GM12872 (cell line): ENCODE measurements around the gene SYNPR.

Experiments
- TF ChIP-seq, protein P1 (sequence below): IDR thresholded peaks from 3 replicates; pipeline ENCODE4 v1.5.1; 2011; ENCODE audit warnings: low read depth, mild to moderate bottlenecking, low read length, moderate library complexity; ENCODE audit not compliant: insufficient read depth

The SYNPR gene

DNA sequence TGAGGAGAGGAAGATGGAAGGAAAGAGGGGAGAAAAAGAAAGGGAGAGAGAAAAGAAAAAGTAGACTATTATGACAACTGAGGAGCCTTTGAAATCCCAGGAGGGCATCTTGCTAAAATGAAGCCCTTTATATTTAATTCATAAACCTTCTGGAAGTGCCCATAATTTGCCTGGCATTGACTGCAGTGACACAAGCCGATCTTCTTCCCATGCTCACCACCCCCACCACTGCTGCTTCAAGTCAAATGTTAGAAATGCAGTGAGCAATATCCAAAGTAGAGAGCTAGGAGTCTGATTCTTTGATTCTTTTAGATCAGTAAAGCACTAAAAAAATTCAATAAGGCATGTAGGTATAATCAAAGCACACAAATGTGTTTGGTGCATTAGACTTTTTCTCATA, 235.7 kb downstream of the SYNPR start:
- TF ChIP-seq, protein P1, sequence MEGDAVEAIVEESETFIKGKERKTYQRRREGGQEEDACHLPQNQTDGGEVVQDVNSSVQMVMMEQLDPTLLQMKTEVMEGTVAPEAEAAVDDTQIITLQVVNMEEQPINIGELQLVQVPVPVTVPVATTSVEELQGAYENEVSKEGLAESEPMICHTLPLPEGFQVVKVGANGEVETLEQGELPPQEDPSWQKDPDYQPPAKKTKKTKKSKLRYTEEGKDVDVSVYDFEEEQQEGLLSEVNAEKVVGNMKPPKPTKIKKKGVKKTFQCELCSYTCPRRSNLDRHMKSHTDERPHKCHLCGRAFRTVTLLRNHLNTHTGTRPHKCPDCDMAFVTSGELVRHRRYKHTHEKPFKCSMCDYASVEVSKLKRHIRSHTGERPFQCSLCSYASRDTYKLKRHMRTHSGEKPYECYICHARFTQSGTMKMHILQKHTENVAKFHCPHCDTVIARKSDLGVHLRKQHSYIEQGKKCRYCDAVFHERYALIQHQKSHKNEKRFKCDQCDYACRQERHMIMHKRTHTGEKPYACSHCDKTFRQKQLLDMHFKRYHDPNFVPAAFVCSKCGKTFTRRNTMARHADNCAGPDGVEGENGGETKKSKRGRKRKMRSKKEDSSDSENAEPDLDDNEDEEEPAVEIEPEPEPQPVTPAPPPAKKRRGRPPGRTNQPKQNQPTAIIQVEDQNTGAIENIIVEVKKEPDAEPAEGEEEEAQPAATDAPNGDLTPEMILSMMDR, result no peak

DNA sequence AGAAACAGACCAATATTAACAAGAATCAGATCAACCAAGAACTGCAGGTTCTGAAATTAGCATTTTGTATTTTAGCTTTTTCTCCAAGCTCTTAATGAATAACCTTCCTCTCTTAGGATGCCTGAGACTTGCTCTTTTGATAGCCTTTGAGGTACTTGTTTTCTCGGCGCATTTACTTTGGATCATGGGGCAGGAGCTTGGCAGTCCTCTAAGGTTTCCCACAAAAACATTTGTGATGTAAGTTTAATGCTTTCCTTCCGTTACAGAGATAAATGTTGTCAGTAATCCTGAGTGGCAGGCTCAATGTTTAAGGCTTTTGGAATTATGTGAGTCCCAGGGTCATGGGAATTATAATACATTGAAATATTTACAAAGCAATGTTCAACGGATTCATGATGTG, 236.6 kb downstream of the SYNPR start:
- TF ChIP-seq, protein P1, result no peak

DNA sequence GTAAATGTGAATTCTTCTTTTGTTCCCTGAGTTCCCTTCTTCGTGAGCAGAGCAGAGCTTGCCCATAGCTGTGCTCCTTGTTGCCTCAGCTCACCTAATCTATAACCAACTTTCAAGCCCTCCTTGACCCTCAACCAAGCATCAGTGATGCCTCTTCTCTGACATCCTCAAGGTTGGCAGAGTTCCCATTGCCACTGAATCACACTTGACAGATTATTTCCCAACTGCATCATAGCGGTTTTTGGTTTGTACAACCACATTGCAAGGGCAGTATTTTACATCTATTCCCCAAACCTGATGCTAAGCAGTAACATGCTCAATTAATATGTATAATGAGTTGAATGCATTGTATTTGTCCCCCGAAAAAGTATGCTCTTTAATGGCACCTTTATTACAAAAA, 241.3 kb downstream of the SYNPR start:
- TF ChIP-seq, protein P1, result no peak

DNA sequence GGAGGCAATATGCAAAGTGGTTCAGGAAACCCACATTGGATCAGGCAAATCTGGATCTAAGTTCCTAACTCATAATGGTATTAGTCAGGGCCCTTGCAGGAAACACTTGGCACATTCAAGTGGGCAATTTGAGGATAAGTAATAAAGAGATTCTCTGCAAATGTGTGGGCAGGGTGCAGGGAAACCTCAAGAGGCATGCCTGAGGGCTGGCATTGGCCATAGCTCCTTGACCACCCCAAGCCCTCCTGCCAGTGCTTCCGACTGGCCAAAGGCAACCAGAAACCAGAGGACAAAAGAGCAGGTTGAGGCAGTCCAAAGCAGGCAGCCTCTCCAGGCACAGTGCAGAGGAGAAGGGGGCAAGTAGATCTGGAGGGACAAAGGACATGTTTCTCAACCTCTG, 243.5 kb downstream of the SYNPR start:
- TF ChIP-seq, protein P1, result no peak

DNA sequence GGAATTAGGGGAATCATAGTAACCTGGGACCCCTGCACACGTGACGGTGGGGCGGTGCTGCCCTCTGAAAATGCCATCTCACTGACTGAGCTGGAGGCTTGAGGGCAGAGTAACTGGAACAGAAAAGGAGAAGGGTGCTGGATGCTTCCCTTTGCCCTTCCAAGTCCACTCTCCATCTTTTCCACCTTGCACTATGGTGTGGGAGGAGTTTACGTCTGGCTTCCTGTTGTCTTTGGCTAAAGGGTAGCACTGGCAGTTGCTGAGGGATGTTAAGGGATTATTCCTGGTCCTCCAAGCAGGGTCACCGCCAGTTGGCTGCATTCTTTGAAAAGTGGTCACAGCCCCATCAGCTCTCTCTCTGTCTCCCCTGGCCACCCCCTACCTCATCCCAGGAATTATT, 245.0 kb downstream of the SYNPR start:
- TF ChIP-seq, protein P1, result no peak

DNA sequence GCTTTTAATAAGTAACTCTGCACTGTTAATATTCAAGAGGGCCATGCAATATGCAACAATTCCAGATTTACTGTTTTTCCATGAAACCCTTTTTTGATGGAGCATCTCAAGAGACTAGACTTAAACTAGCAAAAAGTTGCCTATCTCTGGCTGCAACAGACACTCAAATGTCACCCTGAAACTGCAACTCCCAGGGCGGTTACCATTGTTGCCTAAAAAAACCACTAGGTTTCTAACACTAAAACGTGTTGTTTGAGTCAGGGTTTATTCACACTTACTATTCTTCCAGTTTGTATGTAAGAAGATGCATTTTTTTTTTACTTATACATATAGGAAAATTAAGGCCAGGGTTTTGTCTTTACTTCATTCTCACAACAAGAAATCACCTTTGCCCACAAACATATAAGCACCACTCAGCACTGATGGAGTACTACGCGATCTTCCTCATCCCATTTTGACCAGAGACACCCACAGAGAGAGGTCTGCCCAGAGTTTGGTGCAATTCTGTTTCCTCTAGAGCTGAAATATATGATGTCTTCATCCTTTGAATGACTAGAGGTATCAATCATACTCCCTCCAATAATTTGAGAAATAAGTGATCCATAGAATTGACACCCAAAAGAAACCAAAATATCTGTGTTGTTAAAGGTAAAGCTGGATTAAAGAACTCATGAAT, 250.4 kb downstream of the SYNPR start:
- TF ChIP-seq, protein P1, result no peak

DNA sequence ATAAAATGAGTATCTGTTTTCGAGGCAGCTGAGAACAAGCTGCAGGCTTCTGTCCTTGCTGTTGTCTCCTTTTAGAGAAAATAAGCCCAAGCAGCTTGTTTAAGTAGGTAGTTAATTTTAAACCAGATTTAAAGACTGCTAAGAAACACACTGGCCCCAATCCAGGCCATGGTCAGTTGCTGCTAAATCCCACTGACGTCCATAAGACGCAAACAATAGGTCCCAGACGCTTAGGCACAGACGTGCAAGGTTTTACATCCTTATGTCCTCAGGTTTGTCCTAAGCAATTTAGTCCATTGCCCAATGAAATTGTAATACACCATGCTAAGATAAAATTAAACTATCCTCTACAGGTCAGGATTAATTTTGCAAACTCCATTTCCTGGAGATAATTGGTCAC, 254.4 kb downstream of the SYNPR start:
- TF ChIP-seq, protein P1, result no peak
